ENCODE results near the gene SLC10A7.
A peak's percentile ranks its signal among the peaks of the same experiment; 100 is the strongest.

Gene SLC10A7

GRCh38 chr4:146521541-146522097, at the start of gene SLC10A7:
SLC10A7 (minus strand) TSS chr4:146521940; CDS start chr4:146521717, 223 bp downstream.
- TF ChIP-seq, protein P1, sequence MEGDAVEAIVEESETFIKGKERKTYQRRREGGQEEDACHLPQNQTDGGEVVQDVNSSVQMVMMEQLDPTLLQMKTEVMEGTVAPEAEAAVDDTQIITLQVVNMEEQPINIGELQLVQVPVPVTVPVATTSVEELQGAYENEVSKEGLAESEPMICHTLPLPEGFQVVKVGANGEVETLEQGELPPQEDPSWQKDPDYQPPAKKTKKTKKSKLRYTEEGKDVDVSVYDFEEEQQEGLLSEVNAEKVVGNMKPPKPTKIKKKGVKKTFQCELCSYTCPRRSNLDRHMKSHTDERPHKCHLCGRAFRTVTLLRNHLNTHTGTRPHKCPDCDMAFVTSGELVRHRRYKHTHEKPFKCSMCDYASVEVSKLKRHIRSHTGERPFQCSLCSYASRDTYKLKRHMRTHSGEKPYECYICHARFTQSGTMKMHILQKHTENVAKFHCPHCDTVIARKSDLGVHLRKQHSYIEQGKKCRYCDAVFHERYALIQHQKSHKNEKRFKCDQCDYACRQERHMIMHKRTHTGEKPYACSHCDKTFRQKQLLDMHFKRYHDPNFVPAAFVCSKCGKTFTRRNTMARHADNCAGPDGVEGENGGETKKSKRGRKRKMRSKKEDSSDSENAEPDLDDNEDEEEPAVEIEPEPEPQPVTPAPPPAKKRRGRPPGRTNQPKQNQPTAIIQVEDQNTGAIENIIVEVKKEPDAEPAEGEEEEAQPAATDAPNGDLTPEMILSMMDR (conservative IDR thresholded peaks at IDR 0.05; ENCODE audit: low read depth): no peak
- H3K27ac ChIP-seq: peak within 1 kb of the TSS; percentile 87
- ChIA-PET CTCF (no interaction called here), POLR2A (ENCODE audit: low non-redundant PET) (no interaction called here)
- peak; percentile 73 for DNase-seq (ENCODE audit: low spot score)

DNA sequence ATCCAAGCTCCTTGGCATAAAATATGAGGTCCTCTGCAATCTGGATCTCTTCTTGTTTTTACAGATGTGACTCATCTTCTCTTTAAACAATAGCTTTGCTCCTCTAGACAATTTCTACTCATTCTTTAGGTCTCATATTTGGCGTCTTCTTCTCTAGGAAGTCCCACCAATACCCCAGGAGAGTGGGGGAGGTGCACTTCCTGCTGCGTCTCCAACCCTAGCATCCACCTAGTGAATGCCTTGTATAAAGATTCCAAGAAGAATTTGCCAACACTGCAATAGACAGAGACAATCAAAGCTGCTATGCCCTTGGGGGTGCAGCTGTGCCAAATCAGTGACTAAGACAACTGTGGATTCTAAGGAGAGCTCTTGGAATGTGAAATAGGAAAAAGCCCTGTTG, 45.7 kb upstream of the SLC10A7 start:
- CTCF ChIA-PET: no interaction called here
- no peak overlapping the region for H3K27ac ChIP-seq
- TF ChIP-seq, protein P1 (conservative IDR thresholded peaks at IDR 0.05; ENCODE audit: low read depth): no peak
- POLR2A ChIA-PET (ENCODE audit: low non-redundant PET): no interaction called here
- DNase-seq (ENCODE audit: low spot score): no peak

- TF ChIP-seq, protein P1 (conservative IDR thresholded peaks at IDR 0.05; ENCODE audit: low read depth): no peak
- CTCF ChIA-PET: no interaction called here
- POLR2A ChIA-PET (ENCODE audit: low non-redundant PET): no interaction called here
- H3K27ac ChIP-seq: no peak overlapping the region
- DNase-seq (ENCODE audit: low spot score): no peak
These were observed 42.8 kb upstream of the SLC10A7 start for GRCh38 chr4:146564492-146564891.

DNA sequence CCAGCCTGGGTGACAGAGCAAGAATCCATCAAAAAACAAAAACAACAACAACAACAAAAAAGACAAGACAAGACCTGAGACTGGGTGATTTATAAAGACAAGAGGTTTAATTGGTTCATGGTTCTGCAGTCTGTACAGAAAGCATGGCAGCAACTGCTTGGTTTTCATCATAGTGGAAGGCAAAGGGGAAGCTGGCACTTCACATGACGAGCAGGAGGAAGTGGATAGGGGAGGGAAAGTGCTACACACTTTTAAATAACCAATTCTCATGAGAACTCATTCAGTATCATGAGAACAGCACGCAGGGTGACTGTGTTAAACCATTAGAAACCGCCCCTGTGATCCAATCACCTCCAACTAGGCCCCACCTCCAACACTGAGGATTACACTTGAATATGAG, 28.4 kb upstream of the SLC10A7 start:
- TF ChIP-seq, protein P1 (conservative IDR thresholded peaks at IDR 0.05; ENCODE audit: low read depth): no peak

DNA sequence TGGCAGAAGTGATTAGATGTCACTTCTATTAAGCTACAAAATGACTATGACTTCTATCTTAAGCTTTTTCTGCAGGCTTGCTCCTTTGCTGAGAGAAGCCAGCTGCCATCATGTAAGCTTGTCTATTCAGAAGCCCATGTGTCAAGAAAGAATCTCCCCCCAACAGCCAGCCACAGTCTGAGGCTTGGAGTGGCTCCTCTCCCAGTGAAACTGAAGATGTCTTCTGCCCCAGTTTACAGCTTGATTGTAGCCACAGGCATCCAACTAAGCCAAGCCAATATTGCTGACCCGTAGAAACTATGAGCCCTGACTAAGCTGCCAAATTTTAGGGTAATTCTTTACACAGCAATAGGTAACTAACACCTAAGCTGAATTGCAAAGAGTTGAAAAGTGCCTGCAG, 26.7 kb upstream of the SLC10A7 start:
- POLR2A ChIA-PET (ENCODE audit: low non-redundant PET): no interaction called here
- DNase-seq (ENCODE audit: low spot score): no peak
- CTCF ChIA-PET: no interaction called here
- TF ChIP-seq, protein P1 (conservative IDR thresholded peaks at IDR 0.05; ENCODE audit: low read depth): no peak
- H3K27ac ChIP-seq: no peak overlapping the region

More for the DNA sequence above, 28.4 kb upstream of the SLC10A7 start:
- no peak overlapping the region for H3K27ac ChIP-seq
- POLR2A ChIA-PET (ENCODE audit: low non-redundant PET): no interaction called here
- CTCF ChIA-PET: interaction anchor here (0.6 kb wide), 1 partner anchor 161 kb away, joined by 4 read pairs; no protein-coding TSS in a partner anchor
- DNase-seq (ENCODE audit: low spot score): no peak

- TF ChIP-seq, protein P1 (conservative IDR thresholded peaks at IDR 0.05; ENCODE audit: low read depth): no peak
- no peak overlapping the region for H3K27ac ChIP-seq
- CTCF ChIA-PET: no interaction called here
- no peak for DNase-seq (ENCODE audit: low spot score)
- POLR2A ChIA-PET (ENCODE audit: low non-redundant PET): no interaction called here
These were observed 23.4 kb upstream of the SLC10A7 start for GRCh38 chr4:146545102-146545501.
